DMS153 treated with DMSO at 0.1 percent for 48 hours (cell line): ENCODE data around the gene ATXN1.

Source experiments
- DNase-seq: peaks from one replicate; lab custom pipeline; 2025; ENCODE audit not compliant: unreplicated experiment; lab: John Stamatoyannopoulos, UW

Gene ATXN1

GRCh38 chr6:16488813-16489212 is 272.4 kb downstream of the ATXN1 start:
- no peak for DNase-seq

- DNase-seq = no peak
Measured at GRCh38 chr6:16487996-16488674, 273.1 kb downstream of the ATXN1 start.

GRCh38 chr6:16486661-16487060 is 274.6 kb downstream of the ATXN1 start:
- DNase-seq = no peak

GRCh38 chr6:16483315-16483875 is 277.9 kb downstream of the ATXN1 start:
- DNase-seq = no peak

GRCh38 chr6:16482702-16483314 is 278.5 kb downstream of the ATXN1 start:
- no peak for DNase-seq

GRCh38 chr6:16481697-16482399 is 279.4 kb downstream of the ATXN1 start:
- DNase-seq = no peak

GRCh38 chr6:16480763-16481560 is 280.3 kb downstream of the ATXN1 start:
- no peak for DNase-seq

GRCh38 chr6:16477367-16478149 is 283.7 kb downstream of the ATXN1 start:
- no peak for DNase-seq

- no peak for DNase-seq
Measured at GRCh38 chr6:16476861-16477260, 284.4 kb downstream of the ATXN1 start.

- DNase-seq = no peak
Measured at GRCh38 chr6:16475494-16475781, 285.8 kb downstream of the ATXN1 start.

GRCh38 chr6:16474772-16475493 is 286.3 kb downstream of the ATXN1 start:
- no peak for DNase-seq

- DNase-seq = no peak
Measured at GRCh38 chr6:16473908-16474771, 287.1 kb downstream of the ATXN1 start.

- no peak for DNase-seq
Measured at GRCh38 chr6:16473184-16473907, 287.9 kb downstream of the ATXN1 start.

- no peak for DNase-seq
Measured at GRCh38 chr6:16472349-16473069, 288.8 kb downstream of the ATXN1 start.

- no peak for DNase-seq
Measured at GRCh38 chr6:16471910-16472297, 289.4 kb downstream of the ATXN1 start.

- DNase-seq = no peak
Measured at GRCh38 chr6:16471222-16471909, 289.9 kb downstream of the ATXN1 start.
